HEK293 (cell line): ENCODE results near the gene RTBDN.

Experiments
- CTCF ChIA-PET: fragments of 350-600 bp; formaldehyde crosslinking; extraction: SDS; loops from one replicate; lab custom pipeline; 2021; ENCODE audit warnings: antibody characterized with exemption; lab: Yijun Ruan, JAX
- POLR2A ChIA-PET: fragments of 300-600 bp; formaldehyde crosslinking; extraction: SDS; loops from one replicate; lab custom pipeline; 2020; ENCODE audit warnings: antibody characterized with exemption, inconsistent platforms; lab: Yijun Ruan, JAX
- H3K27ac ChIP-seq: fragments of 200-500 bp; sonication (Bioruptor generic); 2 replicates; pipeline ENCODE4 v1.5.1; 2014; ENCODE audit warnings: low read depth, low read length, control low read depth, inconsistent platforms; ENCODE audit errors: extremely low read depth
- H3K36me3 ChIP-seq, 2 experiments: fragments of 200-500 bp in 1 of 2; sonication (Bioruptor generic) in 1 of 2; 1 replicate in 1 of 2; 2 replicates in 1 of 2; pipeline ENCODE4 v1.5.1; 2014 to 2017; ENCODE audit warnings: inconsistent platforms in 2 of 2, low read length in 2 of 2; ENCODE audit not compliant: control insufficient read depth in 2 of 2, insufficient read depth in 1 of 2
- H3K4me1 ChIP-seq: fragments of 200-500 bp; sonication (Bioruptor generic); 2 replicates; pipeline ENCODE4 v1.5.1; 2014; ENCODE audit warnings: mild to moderate bottlenecking, low read length, inconsistent platforms; ENCODE audit not compliant: control insufficient read depth, insufficient read depth
- H3K4me3 ChIP-seq: 2 replicates; pipeline ENCODE4 v1.5.1; 2011; ENCODE audit warnings: low read depth, mild to moderate bottlenecking, control low read depth, low read length, moderate library complexity
- H3K9me3 ChIP-seq: fragments of 200-500 bp; sonication (Bioruptor generic); 2 replicates; pipeline ENCODE4 v1.5.1; 2014; ENCODE audit warnings: low read depth, low read length, inconsistent platforms; ENCODE audit not compliant: control insufficient read depth, insufficient read depth
- FEZF1 ChIP-seq: fragments of 450-650 bp; formaldehyde crosslinking; IDR thresholded peaks from 2 replicates; pipeline ENCODE4 v1.5.1; 2016; ENCODE audit warnings: missing biosample characterization, missing genetic modification characterization
- KLF10 ChIP-seq: fragments of 450-650 bp; IDR thresholded peaks from 2 replicates; pipeline ENCODE4 v1.5.1; 2018; ENCODE audit warnings: missing biosample characterization, mild to moderate bottlenecking, missing genetic modification characterization
- MZF1 ChIP-seq: fragments of 450-650 bp; formaldehyde crosslinking; IDR thresholded peaks from 2 replicates; pipeline ENCODE4 v1.5.1; 2017; ENCODE audit warnings: missing biosample characterization, missing genetic modification characterization, borderline replicate concordance
- SETDB1 ChIP-seq: IDR thresholded peaks from one replicate; pipeline ENCODE4 v1.6.1; 2017; ENCODE audit warnings: mild to moderate bottlenecking, low read length, moderate library complexity, mixed read lengths; ENCODE audit not compliant: insufficient read length
- ZBTB8A ChIP-seq: fragments of 450-650 bp; formaldehyde crosslinking; IDR thresholded peaks from 2 replicates; pipeline ENCODE4 v1.5.1; 2016; ENCODE audit warnings: missing biosample characterization, missing genetic modification characterization
- ZIC2 ChIP-seq: fragments of 450-650 bp; formaldehyde crosslinking; IDR thresholded peaks from 2 replicates; pipeline ENCODE4 v1.5.1; 2016; ENCODE audit warnings: missing biosample characterization, missing genetic modification characterization
- ZNF114 ChIP-seq: fragments of 450-650 bp; formaldehyde crosslinking; IDR thresholded peaks from 2 replicates; pipeline ENCODE4 v1.5.0; 2017; ENCODE audit warnings: missing biosample characterization, missing genetic modification characterization
- ZNF16 ChIP-seq: fragments of 450-650 bp; formaldehyde crosslinking; IDR thresholded peaks from 2 replicates; pipeline ENCODE4 v1.5.1; 2016; ENCODE audit warnings: low read depth, missing biosample characterization, missing genetic modification characterization
- ZNF24 ChIP-seq: fragments of 450-650 bp; formaldehyde crosslinking; IDR thresholded peaks from 2 replicates; pipeline ENCODE4 v1.5.1; 2016; ENCODE audit warnings: missing biosample characterization, missing genetic modification characterization
- ZNF335 ChIP-seq: fragments of 450-650 bp; formaldehyde crosslinking; conservative IDR thresholded peaks from 2 replicates; pipeline ENCODE4 v1.5.1; 2016; ENCODE audit warnings: missing biosample characterization, missing genetic modification characterization
- ZNF341 ChIP-seq: fragments of 450-650 bp; formaldehyde crosslinking; IDR thresholded peaks from 2 replicates; pipeline ENCODE4; 2016; ENCODE audit warnings: low read depth, missing biosample characterization, missing genetic modification characterization
- ZNF350 ChIP-seq: fragments of 450-650 bp; formaldehyde crosslinking; IDR thresholded peaks from 2 replicates; pipeline ENCODE4 v1.5.0; 2017; ENCODE audit warnings: missing biosample characterization, mild to moderate bottlenecking, missing genetic modification characterization
- ZNF48 ChIP-seq: fragments of 450-650 bp; formaldehyde crosslinking; IDR thresholded peaks from 2 replicates; pipeline ENCODE4 v1.5.1; 2016; ENCODE audit warnings: missing biosample characterization, missing genetic modification characterization
- ZNF501 ChIP-seq: fragments of 450-650 bp; formaldehyde crosslinking; IDR thresholded peaks from 2 replicates; pipeline ENCODE4 v1.5.1; 2016; ENCODE audit warnings: missing biosample characterization, missing genetic modification characterization
- ZNF629 ChIP-seq: fragments of 450-650 bp; formaldehyde crosslinking; IDR thresholded peaks from 2 replicates; pipeline ENCODE4 v1.5.1; 2017; ENCODE audit warnings: missing biosample characterization, missing genetic modification characterization
- ZNF768 ChIP-seq: fragments of 450-650 bp; formaldehyde crosslinking; IDR thresholded peaks from 2 replicates; pipeline ENCODE4 v1.5.1; 2018; ENCODE audit warnings: missing biosample characterization, mild to moderate bottlenecking, missing genetic modification characterization
- ZNF776 ChIP-seq: fragments of 450-650 bp; formaldehyde crosslinking; IDR thresholded peaks from 2 replicates; pipeline ENCODE4 v1.5.0; 2017; ENCODE audit warnings: missing biosample characterization, missing genetic modification characterization, borderline replicate concordance
- ZSCAN30 ChIP-seq: fragments of 450-650 bp; IDR thresholded peaks from 2 replicates; pipeline ENCODE4 v1.5.1; 2018; ENCODE audit warnings: missing biosample characterization, mild to moderate bottlenecking, missing genetic modification characterization, moderate library complexity
- TF ChIP-seq, protein P1 (sequence below): fragments of 450-650 bp; formaldehyde crosslinking; IDR thresholded peaks from 2 replicates; pipeline ENCODE4 v1.5.1; 2016; ENCODE audit warnings: missing biosample characterization, missing genetic modification characterization
- TF ChIP-seq, protein P2 (sequence below): fragments of 450-650 bp; formaldehyde crosslinking; IDR thresholded peaks from 2 replicates; pipeline ENCODE4 v1.5.1; 2016; ENCODE audit warnings: missing biosample characterization, missing genetic modification characterization
- TF ChIP-seq, protein P3 (sequence below): fragments of 450-650 bp; formaldehyde crosslinking; IDR thresholded peaks from 2 replicates; pipeline ENCODE4 v1.5.1; 2017; ENCODE audit warnings: missing biosample characterization, missing genetic modification characterization
- TF ChIP-seq, protein P4 (sequence below): fragments of 450-650 bp; formaldehyde crosslinking; IDR thresholded peaks from 2 replicates; pipeline ENCODE4 v1.5.1; 2016; ENCODE audit warnings: missing biosample characterization, missing genetic modification characterization
- TF ChIP-seq, protein P5 (sequence below): fragments of 450-650 bp; formaldehyde crosslinking; IDR thresholded peaks from 2 replicates; pipeline ENCODE4 v1.5.1; 2016; ENCODE audit warnings: missing biosample characterization, missing genetic modification characterization
- TF ChIP-seq, protein P6 (sequence below): fragments of 450-650 bp; formaldehyde crosslinking; IDR thresholded peaks from 2 replicates; pipeline ENCODE4 v1.5.1; 2016; ENCODE audit warnings: missing biosample characterization, missing genetic modification characterization

Gene RTBDN

DNA sequence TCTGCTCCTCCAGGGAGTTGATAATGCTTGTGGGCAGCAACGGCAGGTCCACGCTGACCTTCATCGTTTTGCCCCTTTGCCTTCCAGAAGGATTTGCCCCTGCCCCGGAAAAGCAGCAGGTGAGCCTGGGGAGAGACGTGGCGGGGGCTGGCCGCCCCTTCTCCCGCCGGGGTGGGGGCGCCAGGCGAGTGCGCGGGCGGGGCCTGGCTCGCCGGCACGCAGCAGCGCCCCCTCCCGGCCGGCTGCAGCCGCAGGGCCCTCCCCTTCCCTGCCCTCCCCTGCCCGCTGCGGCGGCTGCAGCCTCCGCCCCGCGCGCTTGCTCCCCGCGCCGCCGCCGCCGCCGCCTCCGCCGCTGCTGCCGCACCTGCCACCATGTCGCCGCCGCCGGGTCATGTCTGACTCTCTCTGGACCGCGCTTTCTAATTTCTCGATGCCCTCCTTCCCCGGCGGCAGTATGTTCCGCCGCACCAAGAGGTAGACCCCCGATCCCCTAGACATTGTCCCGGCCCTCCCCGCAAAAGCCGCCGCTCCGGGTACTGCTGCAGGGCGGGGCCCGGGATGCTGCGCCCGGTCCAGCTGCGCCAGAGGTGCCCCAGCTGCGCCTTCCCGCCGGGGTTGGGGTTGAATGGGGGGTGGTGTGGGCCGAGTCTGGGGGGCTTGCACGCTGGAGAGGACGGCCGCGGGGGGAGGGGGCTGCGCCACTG, 4.0 kb upstream of the RTBDN start, which contains the start of gene MAST1 (continued):
- TF ChIP-seq ZNF501 (tag by site-specific recombination) (no peak), ZNF768 (tag by site-specific recombination) (no peak)

DNA sequence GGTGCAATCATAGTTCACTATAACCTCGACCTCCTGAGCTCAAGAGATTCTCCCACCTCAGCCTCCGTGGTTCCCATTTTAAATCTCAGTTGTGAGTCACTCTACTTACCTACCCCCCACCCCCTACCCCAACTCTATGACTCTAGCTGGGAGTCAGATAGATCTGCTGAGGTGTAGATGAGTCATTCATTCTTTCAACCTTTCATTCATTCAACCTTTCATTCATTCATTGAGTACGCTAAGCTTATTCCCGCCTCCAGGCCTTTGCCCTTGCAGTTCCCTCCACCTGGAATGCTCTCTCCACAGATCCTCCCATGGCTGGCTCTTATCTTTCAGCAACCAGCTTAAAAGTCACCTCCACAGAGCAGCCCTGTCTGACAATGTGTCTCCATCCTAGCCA, 2.8 kb upstream of the RTBDN start:
- Histone ChIP-seq H3K4me3 (no peak overlapping the region), H3K4me1 (0 out of 2 replicates have a peak, but pooled peaks cover 2% of the 10 kb centered on the region), H3K9me3 (no peaks in the 10 kb centered on the region), H3K27ac (no peak overlapping the region), H3K36me3 (no peaks in the 10 kb centered on the region)
- TF ChIP-seq ZBTB8A (tag by site-specific recombination), result no peak
- TF ChIP-seq KLF10 (tag by site-specific recombination), result no peak
- TF ChIP-seq FEZF1 (tag by site-specific recombination), result no peak
- TF ChIP-seq, protein P1, sequence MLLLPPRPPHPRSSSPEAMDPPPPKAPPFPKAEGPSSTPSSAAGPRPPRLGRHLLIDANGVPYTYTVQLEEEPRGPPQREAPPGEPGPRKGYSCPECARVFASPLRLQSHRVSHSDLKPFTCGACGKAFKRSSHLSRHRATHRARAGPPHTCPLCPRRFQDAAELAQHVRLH, result no peak
- TF ChIP-seq ZNF341, result no peak
- TF ChIP-seq ZNF629 (tag by site-specific recombination), result 0 out of 2 replicates have a peak, but pooled peaks have one; percentile 11
- no peak for TF ChIP-seq ZNF114 (tag by site-specific recombination)
- TF ChIP-seq, protein P2, sequence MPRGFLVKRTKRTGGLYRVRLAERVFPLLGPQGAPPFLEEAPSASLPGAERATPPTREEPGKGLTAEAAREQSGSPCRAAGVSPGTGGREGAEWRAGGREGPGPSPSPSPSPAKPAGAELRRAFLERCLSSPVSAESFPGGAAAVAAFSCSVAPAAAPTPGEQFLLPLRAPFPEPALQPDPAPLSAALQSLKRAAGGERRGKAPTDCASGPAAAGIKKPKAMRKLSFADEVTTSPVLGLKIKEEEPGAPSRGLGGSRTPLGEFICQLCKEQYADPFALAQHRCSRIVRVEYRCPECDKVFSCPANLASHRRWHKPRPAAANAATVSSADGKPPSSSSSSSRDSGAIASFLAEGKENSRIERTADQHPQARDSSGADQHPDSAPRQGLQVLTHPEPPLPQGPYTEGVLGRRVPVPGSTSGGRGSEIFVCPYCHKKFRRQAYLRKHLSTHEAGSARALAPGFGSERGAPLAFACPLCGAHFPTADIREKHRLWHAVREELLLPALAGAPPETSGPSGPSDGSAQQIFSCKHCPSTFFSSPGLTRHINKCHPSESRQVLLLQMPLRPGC (tag by site-specific recombination), result no peak
- TF ChIP-seq SETDB1, result no peak
- TF ChIP-seq ZNF350 (tag by site-specific recombination), result no peak
- no peak for TF ChIP-seq ZNF335 (tag by site-specific recombination)
- TF ChIP-seq, protein P3, sequence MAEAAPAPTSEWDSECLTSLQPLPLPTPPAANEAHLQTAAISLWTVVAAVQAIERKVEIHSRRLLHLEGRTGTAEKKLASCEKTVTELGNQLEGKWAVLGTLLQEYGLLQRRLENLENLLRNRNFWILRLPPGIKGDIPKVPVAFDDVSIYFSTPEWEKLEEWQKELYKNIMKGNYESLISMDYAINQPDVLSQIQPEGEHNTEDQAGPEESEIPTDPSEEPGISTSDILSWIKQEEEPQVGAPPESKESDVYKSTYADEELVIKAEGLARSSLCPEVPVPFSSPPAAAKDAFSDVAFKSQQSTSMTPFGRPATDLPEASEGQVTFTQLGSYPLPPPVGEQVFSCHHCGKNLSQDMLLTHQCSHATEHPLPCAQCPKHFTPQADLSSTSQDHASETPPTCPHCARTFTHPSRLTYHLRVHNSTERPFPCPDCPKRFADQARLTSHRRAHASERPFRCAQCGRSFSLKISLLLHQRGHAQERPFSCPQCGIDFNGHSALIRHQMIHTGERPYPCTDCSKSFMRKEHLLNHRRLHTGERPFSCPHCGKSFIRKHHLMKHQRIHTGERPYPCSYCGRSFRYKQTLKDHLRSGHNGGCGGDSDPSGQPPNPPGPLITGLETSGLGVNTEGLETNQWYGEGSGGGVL (tag by site-specific recombination), result peak; percentile 62
- TF ChIP-seq, protein P4, sequence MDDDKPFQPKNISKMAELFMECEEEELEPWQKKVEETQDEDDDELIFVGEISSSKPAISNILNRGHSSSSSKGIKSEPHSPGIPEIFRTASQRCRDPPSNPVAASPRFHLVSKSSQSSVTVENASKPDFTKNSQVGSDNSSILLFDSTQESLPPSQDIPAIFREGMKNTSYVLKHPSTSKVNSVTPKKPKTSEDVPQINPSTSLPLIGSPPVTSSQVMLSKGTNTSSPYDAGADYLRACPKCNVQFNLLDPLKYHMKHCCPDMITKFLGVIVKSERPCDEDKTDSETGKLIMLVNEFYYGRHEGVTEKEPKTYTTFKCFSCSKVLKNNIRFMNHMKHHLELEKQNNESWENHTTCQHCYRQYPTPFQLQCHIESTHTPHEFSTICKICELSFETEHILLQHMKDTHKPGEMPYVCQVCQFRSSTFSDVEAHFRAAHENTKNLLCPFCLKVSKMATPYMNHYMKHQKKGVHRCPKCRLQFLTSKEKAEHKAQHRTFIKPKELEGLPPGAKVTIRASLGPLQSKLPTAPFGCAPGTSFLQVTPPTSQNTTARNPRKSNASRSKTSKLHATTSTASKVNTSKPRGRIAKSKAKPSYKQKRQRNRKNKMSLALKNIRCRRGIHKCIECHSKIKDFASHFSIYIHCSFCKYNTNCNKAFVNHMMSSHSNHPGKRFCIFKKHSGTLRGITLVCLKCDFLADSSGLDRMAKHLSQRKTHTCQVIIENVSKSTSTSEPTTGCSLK (tag by site-specific recombination), result no peak
- no peak for TF ChIP-seq ZNF776
- peak; percentile 81 for TF ChIP-seq ZNF16
- TF ChIP-seq, protein P5, sequence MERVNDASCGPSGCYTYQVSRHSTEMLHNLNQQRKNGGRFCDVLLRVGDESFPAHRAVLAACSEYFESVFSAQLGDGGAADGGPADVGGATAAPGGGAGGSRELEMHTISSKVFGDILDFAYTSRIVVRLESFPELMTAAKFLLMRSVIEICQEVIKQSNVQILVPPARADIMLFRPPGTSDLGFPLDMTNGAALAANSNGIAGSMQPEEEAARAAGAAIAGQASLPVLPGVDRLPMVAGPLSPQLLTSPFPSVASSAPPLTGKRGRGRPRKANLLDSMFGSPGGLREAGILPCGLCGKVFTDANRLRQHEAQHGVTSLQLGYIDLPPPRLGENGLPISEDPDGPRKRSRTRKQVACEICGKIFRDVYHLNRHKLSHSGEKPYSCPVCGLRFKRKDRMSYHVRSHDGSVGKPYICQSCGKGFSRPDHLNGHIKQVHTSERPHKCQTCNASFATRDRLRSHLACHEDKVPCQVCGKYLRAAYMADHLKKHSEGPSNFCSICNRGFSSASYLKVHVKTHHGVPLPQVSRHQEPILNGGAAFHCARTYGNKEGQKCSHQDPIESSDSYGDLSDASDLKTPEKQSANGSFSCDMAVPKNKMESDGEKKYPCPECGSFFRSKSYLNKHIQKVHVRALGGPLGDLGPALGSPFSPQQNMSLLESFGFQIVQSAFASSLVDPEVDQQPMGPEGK, result peak; percentile 63
- TF ChIP-seq ZNF48 (tag by site-specific recombination), result no peak
- no peak for TF ChIP-seq MZF1 (tag by site-specific recombination)
- no peak for TF ChIP-seq ZSCAN30 (tag by site-specific recombination)
- no peak for TF ChIP-seq ZIC2 (tag by site-specific recombination)
- TF ChIP-seq, protein P6, sequence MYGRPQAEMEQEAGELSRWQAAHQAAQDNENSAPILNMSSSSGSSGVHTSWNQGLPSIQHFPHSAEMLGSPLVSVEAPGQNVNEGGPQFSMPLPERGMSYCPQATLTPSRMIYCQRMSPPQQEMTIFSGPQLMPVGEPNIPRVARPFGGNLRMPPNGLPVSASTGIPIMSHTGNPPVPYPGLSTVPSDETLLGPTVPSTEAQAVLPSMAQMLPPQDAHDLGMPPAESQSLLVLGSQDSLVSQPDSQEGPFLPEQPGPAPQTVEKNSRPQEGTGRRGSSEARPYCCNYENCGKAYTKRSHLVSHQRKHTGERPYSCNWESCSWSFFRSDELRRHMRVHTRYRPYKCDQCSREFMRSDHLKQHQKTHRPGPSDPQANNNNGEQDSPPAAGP (tag by site-specific recombination), result no peak
- TF ChIP-seq ZNF24 (tag by site-specific recombination), result peak; percentile 73; the same call in 1 of the 2 replicates
- ChIA-PET CTCF (interaction anchor here (0.6 to 1.9 kb wide), 15 partner anchors 10 to 1819 kb away, joined by 3 to 12 read pairs (median 4); partner anchors contain the start of genes THSD8 and ZNF20), POLR2A (no interaction called here)
